ENCODE results near the gene CREB3.

The CREB3 gene

GRCh38 chr9:35771943-35772342 lies 39.5 kb downstream of the CREB3 start:
- DNase-seq, result no peak

GRCh38 chr9:35774907-35775635 lies 42.6 kb downstream of the CREB3 start:
- DNase-seq, result peak in 5 of 51 donors; percentile 10 to 19 (median 14)

DNA sequence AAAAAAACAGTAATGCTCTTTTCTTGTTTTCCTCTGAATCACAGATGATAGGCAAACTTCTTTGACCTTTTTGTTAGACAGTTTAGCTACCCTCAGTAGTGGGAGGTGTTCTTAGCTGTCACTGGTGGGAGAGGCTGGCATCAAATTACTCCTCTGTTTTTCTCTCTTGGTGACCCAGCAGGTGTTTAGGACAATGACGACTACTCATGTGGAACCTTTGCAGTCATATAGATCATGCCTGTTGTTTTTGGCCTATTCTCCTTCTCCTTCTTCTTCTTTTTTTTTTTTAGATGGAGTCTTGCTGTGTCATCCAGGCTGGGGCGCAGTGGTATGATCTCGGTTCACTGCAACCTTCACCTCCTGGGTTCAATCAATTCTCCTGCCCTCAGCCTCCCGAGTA lies 43.6 kb downstream of the CREB3 start:
- no peak for DNase-seq

DNA sequence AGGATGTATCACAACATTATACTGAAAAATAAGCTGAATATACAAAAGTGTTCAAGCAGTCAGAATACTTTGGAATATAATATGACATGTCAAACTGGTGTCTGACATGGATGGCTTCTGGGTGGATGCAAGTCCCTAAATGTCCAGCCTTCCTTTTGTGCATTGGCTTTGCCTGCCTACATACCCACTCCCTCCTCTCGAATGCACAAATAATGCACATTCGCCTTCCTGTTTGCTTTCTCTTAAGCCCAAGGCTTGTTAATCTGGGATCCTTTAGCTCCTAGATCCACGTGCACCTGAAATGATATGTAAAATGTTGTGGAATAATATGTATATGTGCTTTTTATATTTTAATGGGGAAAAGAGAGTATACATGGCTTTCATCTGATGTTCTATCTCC lies 46.0 kb downstream of the CREB3 start:
- no peak for DNase-seq

- DNase-seq, result no peak
Measured at GRCh38 chr9:35781066-35781465, 48.6 kb downstream of the CREB3 start.

DNA sequence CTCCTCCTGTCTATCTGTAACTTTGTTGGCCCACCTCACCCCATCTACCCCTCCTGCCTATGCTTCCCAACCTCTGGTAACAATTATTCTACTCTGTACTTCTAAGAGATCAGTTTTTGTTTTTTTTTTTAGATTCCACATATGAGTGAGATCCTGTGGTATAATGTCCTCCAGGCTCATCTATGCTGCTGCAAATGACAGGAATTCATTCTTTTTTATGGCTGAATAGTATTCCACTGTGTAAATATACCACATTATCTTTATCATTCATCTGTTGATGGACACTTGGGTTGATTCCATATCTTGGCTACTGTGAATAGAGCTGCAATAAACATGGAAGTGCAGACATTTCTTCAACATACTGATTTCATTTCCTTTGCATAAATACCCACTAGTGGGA lies 51.0 kb downstream of the CREB3 start:
- DNase-seq, result no peak

All from hypothalamus (tissue), 51 donors.